SK-N-MC (cell line): ENCODE data around the gene TNPO1.

ENCODE experiments used
- DNase-seq: peaks from one replicate; pipeline ENCODE4 v3.0.0-alpha.2; 2011; ENCODE audit warnings: low read depth, low spot score
- H3K27ac ChIP-seq: fragments of 200-600 bp; sonication (generic); 2 replicates; pipeline ENCODE4 v1.5.1; 2016; ENCODE audit warnings: mixed run types
- H3K36me3 ChIP-seq: fragments of 200-600 bp; sonication (generic); 2 replicates; pipeline ENCODE4 v1.6.1; 2017; ENCODE audit warnings: antibody characterized with exemption, low read length, mixed read lengths; ENCODE audit not compliant: insufficient read depth
- H3K4me3 ChIP-seq: fragments of 200-600 bp; sonication (generic); 2 replicates; pipeline ENCODE4 v1.5.1; 2016
- H3K9ac ChIP-seq: fragments of 200-600 bp; sonication (generic); 2 replicates; pipeline ENCODE4 v1.8.0; 2017; ENCODE audit warnings: mixed run types, mixed read lengths; ENCODE audit not compliant: insufficient read length
- H3K9me3 ChIP-seq: fragments of 200-600 bp; sonication (generic); 2 replicates; pipeline ENCODE4 v1.6.1; 2017; ENCODE audit warnings: low read depth, mild to moderate bottlenecking, antibody characterized with exemption, low read length, moderate library complexity, mixed read lengths
- EZH2 ChIP-seq: fragments of 200-600 bp; sonication (generic); IDR thresholded peaks from one replicate; pipeline ENCODE4 v1.6.1; 2017; ENCODE audit warnings: antibody characterized with exemption
- FOXP2 ChIP-seq: optimal IDR thresholded peaks from 2 replicates; pipeline ENCODE3; 2011; ENCODE audit warnings: mild to moderate bottlenecking, moderate library complexity; ENCODE audit not compliant: insufficient read depth; ENCODE audit errors: extremely low read length, control extremely low read depth
- POLR2AphosphoS5 ChIP-seq: IDR thresholded peaks from 2 replicates; pipeline ENCODE4 v1.6.1; 2012; ENCODE audit warnings: mild to moderate bottlenecking, low read depth, low read length, borderline replicate concordance

TNPO1 gene

GRCh38 chr5:72955143-72955767, 138.8 kb downstream of the TNPO1 start:
- DNase-seq, result no peak
- H3K27ac ChIP-seq, result no peak overlapping the region

GRCh38 chr5:72955768-72956323, 139.4 kb downstream of the TNPO1 start, which contains the start of gene FCHO2:
Gene FCHO2, plus strand, starts transcription at chr5:72956041. Its CDS starts 56 bp downstream, at chr5:72956097.
- peak within 1 kb of the TSS; percentile 93 for H3K4me3 ChIP-seq
- peak; percentile 50 for DNase-seq
- TF ChIP-seq POLR2AphosphoS5 (peak; percentile 63; the same call in 1 of the 2 replicates), EZH2 (no peak), FOXP2 (peak; percentile 16)
- no peaks in the 10 kb centered on the region for H3K36me3 ChIP-seq
- H3K27ac ChIP-seq, result no peak within 1 kb of the TSS
- no peaks in the 10 kb centered on the region for H3K9me3 ChIP-seq
- H3K9ac ChIP-seq, result peak within 1 kb of the TSS; percentile 74

More at GRCh38 chr5:72955143-72955767, 138.8 kb downstream of the TNPO1 start:
- no peaks in the 10 kb centered on the region for H3K9me3 ChIP-seq
- peak overlapping the region; percentile 93 for H3K4me3 ChIP-seq
- TF ChIP-seq EZH2 (no peak), FOXP2 (no peak), POLR2AphosphoS5 (no peak)
- peak overlapping the region; percentile 74 for H3K9ac ChIP-seq
- H3K36me3 ChIP-seq, result no peaks in the 10 kb centered on the region

- peak overlapping the region; percentile 93 for H3K4me3 ChIP-seq
- no peak overlapping the region for H3K27ac ChIP-seq
- H3K9ac ChIP-seq, result peak overlapping the region; percentile 74
- TF ChIP-seq EZH2 (no peak), FOXP2 (no peak), POLR2AphosphoS5 (no peak)
- no peak for DNase-seq
- no peaks in the 10 kb centered on the region for H3K36me3 ChIP-seq
- no peaks in the 10 kb centered on the region for H3K9me3 ChIP-seq
Observed at GRCh38 chr5:72956324-72957140, 140.1 kb downstream of the TNPO1 start.

GRCh38 chr5:72957337-72957736, 140.9 kb downstream of the TNPO1 start:
- Histone ChIP-seq H3K4me3 (peak overlapping the region; percentile 93; the same call in 1 of the 2 replicates), H3K9ac (no peak overlapping the region), H3K27ac (no peak overlapping the region), H3K9me3 (no peaks in the 10 kb centered on the region), H3K36me3 (no peaks in the 10 kb centered on the region)
- TF ChIP-seq POLR2AphosphoS5 (no peak), FOXP2 (no peak), EZH2 (no peak)
- DNase-seq, result no peak

- Histone ChIP-seq H3K9ac (no peak overlapping the region), H3K4me3 (no peak overlapping the region), H3K27ac (no peak overlapping the region), H3K9me3 (no peaks in the 10 kb centered on the region), H3K36me3 (no peaks in the 10 kb centered on the region)
- TF ChIP-seq FOXP2, result no peak
- TF ChIP-seq POLR2AphosphoS5, result no peak
- TF ChIP-seq EZH2, result no peak
- no peak for DNase-seq
Observed at GRCh38 chr5:72959257-72959656, 142.8 kb downstream of the TNPO1 start.
